SKM-1 treated with dmso at 0.1 percent for 144 hours (cell line): ENCODE results near the gene RBFOX1.

Source experiments
- DNase-seq: peaks from one replicate; lab custom pipeline; 2025; ENCODE audit not compliant: unreplicated experiment; lab: John Stamatoyannopoulos, UW

RBFOX1 gene

DNA sequence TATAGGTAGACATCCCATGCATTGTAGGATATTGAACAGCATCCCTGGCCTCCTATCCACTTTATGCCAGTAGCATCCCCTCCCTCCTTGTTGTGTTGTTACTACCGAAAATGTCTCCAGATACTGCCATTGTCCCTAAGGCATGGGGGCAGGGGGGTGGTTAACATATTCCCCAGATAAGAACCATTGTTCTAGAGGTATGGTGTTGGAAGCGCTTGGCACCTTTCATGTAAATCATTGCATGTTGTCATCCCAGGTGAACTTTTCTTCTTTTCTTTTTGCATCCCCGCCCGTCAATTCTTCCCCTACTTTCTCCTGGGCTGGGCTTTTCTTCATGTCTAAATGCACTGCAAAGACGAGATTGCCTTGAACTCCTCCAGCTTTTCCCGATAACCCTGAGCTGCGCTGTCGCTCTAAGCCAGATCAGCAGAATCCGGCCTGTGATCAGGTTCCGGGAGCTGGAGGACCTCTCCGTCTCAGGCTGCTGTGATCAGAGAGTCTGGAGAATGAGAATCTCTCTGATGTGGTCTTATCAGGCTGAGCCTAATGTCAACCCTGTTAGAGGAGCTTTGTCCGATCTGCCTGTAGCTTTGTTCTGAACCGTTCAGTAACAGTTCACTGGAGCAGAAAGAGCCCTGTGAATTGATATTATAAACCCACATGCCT, 76.2 kb downstream of the RBFOX1 start:
- DNase-seq: no peak

GRCh38 chr16:7419441-7419840, 86.8 kb downstream of the RBFOX1 start:
- no peak for DNase-seq

DNA sequence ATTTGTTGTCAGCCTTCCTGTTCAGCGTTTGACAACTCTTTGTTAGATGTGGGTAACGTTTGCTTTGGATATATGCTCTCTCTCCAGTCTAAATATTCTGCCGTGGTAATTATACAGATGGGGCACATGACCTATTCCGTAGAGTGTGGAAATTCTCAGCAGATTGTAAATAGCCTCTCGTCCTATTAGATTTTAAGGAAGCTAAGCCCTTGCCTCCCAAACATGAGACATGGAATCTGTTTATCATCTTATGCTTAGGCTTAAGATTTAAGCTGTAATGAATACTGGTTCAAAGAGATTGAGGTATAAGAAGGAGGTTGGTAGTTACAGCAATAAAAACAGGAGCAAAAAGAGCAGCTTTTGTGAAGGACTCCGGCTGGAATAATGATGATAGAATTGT, 87.4 kb downstream of the RBFOX1 start:
- DNase-seq: no peak

DNA sequence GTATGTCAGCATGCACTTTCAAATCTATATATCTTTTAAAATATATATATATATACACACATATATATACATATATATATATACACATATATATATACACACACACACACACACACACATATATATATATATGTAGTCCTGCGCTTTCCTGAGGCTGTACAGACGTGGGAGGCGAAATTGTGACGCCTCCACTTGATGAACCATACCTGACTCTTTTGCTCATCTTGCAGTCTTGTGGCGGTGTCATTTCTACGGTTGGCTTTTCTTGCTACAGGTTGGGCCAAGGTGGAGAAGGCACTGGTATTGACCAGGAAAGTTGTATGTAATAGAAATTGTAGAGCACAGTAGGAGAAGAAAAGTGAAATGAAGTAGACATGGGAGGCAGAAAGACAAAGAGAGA, 88.2 kb downstream of the RBFOX1 start:
- DNase-seq: no peak

DNA sequence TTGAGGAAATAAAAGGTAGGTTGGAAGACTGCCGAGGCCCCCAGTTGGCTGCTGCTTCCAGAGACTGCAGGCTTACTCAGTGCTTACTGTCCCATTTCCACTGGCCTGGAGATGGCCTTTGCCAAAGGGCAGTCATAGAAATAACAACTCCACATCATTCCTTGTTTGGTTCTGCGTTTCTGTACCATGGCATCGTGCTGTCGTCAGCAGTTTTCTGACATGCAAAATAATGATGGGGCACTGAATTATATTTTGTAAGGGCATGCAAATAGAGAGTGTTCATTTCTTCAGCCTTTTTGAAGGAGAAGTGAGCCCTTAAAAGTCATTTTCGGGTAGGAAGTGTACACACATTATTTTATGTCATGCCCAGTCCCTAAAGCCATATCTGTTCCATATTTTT, 88.9 kb downstream of the RBFOX1 start:
- DNase-seq: no peak

DNA sequence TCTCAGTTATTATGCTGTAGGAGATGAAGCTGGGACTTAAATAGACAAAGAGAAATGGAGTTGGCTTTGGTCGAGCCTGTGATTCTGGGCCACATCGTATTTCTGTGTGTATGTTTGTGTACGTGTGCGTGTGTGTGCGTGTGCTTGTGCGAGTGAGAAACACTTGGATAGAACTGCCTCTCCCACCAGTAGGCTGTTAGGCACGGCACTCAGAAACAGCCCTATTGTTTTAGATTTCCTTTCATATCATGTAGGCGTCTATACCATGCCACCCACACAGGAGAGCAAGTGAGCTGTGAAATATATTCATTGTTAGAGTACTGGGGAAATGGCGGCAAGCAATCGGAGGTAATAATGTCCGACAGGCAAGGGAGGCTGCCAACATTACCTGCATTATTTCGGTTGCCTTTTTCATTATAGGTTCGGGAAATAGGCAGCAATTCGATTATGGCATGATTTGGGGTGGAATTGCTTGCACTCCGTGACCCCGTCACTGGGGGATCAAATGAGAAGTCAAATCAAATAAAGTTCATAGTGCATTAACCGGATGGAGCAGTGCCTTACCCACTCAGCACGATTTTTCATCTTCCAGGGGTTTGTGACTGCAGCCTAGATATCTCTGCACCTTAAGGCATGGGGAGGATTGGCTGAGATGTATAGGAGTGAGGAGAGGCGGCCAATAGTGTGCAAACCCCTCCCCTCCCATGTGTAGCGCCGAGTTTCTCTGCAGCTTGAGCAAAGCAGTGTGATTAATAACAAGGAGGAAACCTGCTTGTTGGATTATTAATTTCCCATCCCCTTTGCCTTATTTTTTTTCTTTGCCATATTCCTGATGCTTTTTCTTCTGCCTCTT, 89.6 kb downstream of the RBFOX1 start:
- DNase-seq: no peak

DNA sequence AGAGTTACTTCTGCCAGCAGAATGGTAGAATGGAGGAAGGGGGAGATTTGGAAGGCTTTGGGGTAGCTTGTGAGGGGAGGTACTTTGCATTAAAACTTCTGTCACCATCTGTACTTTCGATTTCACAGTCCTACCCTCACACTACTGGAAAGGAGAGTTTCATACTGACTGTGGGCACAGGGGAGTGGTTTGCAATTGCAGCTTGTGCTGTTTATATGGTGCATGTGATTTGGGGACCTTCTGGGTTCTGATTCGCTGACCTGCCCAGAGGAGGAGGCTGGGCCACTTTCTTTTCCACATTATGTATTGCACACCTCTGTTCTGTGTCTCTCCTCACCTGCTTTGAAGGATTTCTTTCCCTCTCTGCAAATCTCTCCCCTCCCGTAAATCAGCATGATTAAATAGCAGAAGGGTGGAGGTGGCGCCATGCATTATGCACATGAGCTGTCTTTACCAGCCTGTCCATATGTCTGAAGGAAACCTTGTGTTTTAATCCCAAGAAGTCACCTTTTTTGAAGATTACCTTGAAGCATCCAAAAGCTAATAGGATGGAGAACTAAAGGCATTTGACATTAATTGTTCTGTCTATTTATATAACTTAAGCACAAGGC, 90.9 kb downstream of the RBFOX1 start:
- no peak for DNase-seq

DNA sequence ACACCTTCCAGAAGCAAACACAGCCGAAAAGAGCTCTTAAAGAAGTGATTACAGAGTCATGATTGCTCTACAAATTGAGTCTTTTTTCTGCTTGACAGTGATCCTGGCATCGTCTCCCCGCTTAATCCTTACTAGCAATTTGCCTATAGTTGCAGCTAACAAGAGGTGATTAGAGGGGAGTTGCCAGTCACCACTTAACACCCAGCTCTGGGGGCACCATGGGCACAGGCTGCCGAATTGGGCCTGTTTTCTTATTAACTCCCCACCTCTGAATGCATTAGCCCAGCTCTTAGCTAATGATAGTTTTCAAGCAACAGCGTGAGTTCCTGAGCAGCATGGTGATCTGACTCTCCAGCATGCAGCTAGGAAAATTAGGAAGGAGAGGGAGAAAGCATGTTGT, 93.5 kb downstream of the RBFOX1 start:
- no peak for DNase-seq

DNA sequence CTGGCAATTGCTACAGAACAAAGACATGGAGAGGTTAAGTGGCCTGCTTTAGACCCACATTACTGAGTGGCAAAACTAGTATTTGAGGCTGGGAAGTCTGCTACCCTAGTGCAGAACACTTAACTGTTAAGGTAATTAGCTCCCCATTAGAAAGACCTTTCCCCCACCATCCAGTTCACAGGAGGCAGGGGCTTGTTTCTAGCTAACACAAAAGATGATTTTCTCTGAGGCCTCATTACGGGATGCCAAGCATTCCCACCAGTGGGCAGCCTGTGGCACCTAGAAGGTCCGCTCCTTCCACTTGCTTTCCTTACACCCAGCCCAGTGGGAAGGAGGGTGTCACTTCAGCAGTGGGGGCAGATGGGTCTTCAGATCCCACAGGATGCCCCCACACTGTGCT, 99.1 kb downstream of the RBFOX1 start:
- no peak for DNase-seq

- DNase-seq: no peak
Measured at GRCh38 chr16:7436306-7436705, 103.7 kb downstream of the RBFOX1 start.

GRCh38 chr16:7437135-7437804, 104.6 kb downstream of the RBFOX1 start:
- no peak for DNase-seq

- DNase-seq: no peak
Measured at GRCh38 chr16:7437843-7438242, 105.2 kb downstream of the RBFOX1 start.

- no peak for DNase-seq
Measured at GRCh38 chr16:7438601-7439000, 106.0 kb downstream of the RBFOX1 start.

GRCh38 chr16:7439518-7439917, 106.9 kb downstream of the RBFOX1 start:
- DNase-seq: no peak

DNA sequence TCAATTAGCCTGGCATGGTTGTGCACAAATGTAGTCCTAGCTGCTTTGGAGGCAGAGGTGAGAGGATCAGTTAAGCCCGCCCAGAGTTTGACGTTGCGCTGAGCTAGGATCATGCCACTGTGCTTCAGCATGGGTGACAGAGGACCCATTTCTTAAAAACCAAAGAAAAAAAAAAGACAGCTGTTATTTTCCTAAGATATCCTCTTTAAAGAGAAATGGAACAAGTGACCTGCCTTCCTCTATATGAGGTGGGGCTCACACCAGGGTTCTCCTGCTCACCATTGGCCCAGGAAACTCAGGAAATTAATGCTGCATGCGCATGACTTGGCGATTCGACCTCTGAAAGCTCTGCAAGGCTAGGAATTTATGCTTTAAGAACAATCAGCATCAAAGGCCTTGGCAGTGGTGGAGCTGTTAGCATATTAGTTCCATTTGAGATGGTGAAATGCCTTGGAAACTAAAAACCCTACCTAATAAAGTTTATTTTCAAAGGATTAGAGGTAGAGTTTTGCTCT, 108.3 kb downstream of the RBFOX1 start:
- DNase-seq: no peak

DNA sequence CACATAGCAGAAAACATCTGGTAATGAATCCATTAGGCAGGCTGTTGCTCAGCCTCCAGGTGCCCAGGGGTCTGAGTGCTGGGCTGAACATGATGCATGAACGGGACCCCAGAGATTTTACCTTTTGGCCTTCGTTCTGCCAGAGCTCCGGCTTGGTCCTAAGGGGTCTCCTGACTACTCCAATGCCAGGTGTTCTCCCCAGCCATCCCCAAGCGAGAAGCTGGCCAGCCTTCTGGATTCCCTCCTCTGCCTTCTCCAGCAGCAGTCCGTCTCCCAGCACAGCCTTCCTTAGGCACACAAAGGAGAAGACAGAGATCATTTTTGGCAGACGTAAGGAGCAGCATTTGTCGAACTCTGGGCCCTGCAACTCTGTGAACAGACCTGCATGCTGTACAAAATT, 109.4 kb downstream of the RBFOX1 start:
- DNase-seq: no peak

DNA sequence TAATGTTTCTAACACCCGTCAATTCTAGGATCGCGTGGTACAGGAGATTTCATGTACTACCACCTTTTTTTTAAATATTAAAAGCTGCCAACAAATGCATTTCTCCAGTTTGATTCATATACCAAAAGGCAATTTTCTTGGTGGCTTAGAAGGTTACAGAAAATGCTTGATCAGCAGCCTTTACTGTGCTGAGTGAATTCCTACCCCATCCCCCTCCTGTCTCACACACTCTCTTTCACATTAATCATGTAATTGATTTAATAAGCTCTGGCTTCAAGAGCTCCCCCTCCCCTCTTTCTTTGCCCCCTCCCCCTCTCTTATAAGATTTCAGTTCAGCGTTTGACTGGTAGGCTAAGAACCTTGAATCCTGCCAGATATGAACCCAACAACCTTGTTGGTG, 110.5 kb downstream of the RBFOX1 start:
- DNase-seq: no peak

GRCh38 chr16:7443648-7444365, 111.2 kb downstream of the RBFOX1 start:
- DNase-seq: no peak

DNA sequence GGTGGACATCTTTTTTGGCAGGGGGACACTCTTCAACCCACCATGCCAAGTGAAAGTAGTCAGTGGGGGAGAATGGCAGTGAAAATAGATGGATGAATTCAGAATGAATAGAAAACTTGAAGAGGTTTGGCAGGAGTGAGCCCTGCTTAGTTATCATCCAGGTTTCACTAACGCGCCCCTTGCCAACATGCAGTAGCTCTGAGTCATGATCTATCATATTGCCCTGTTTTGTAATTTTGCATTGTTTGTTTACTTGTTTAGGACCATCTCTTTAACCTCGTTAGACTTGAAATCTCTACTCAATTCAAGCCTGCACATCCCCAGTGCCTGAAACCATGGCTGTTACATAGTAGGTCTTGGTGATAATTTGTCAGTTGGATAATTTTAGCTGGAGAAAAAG, 116.7 kb downstream of the RBFOX1 start:
- DNase-seq: no peak

GRCh38 chr16:7449808-7450207, 117.2 kb downstream of the RBFOX1 start:
- no peak for DNase-seq

GRCh38 chr16:7450440-7450839, 117.8 kb downstream of the RBFOX1 start:
- no peak for DNase-seq
